ENCODE data around the gene KRTAP10-4.
A peak's percentile ranks its signal among the peaks of the same experiment; 100 is the strongest.

KRTAP10-4 gene

DNA sequence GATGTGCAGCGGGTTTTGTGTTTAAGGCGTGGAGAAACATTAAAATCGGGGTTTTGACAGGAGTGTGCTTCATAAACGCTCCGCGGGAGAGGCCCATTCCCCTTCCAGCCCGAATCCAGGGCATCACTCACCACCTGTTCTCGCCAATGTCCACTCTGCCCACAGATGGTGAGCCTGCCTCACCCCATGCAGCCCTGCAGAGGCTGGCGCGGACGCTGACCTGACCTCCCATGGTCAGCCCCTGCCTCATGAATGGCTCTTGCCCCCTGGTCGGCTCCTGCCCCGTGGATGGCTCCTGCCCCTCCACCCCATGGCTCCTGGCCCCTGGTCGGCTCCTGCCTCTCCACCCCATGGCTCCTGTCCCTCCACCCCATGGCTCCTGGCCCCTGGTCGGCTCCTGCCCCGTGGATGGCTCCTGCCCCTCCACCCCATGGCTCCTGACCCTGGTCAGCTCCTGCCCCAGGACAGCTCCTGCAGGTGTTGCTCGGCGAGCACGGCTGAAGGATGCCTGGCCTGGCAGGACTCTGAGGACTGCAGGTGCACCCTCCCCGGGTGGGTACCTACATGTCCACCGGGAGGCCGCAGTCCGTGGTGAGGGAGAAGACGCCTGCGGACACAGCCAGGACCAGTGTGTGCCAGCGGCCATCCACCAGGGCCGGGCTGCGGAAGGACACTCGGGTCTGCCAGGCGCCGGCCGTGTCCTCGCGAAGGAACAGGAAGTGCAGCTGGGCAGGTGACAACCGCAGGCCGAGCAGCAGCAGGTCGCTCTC, 40.2 kb upstream of the KRTAP10-4 start:
- no peak overlapping the region for H3K9ac ChIP-seq (ENCODE audit: low read depth, low read length, poor library complexity)
- no peaks in the 10 kb centered on the region for H3K36me3 ChIP-seq (replicated peaks in 1 of 2; ENCODE audit: control insufficient read depth in 2 of 2, insufficient read depth in 2 of 2, low read length in 2 of 2)
- no peak overlapping the region for H3K4ac ChIP-seq (ENCODE audit: low read length)
- peak overlapping the region; percentile 89 for H3K18ac ChIP-seq (ENCODE audit: low read length)
- no peak overlapping the region for H2BK5ac ChIP-seq (ENCODE audit: low read length)
- H2BK15ac ChIP-seq (ENCODE audit: low read length), result no peak overlapping the region
- peak overlapping the region; percentile 85 for H2AK5ac ChIP-seq (ENCODE audit: low read depth, low read length)
- peaks cover 0 to 1% of the 10 kb centered on the region in 2 donors for H3K9me3 ChIP-seq (replicated peaks in 1 of 2; ENCODE audit: control insufficient read depth in 2 of 2, insufficient read depth in 1 of 2, low read depth in 1 of 2, low read length in 2 of 2)
- no peak overlapping the region for H3K4me2 ChIP-seq (ENCODE audit: insufficient read depth, low read length, poor library complexity, severe bottlenecking)
- WGBS, 2 donors (ENCODE audit: extremely low coverage in 2 of 2, insufficient read length in 2 of 2, insufficient replicate concordance in 1 of 2), result no CpG with 5 or more reads among the region's 37 CpGs
- H3K4me3 ChIP-seq (ENCODE audit: low read length in 2 of 2), result no peak overlapping the region
- peaks cover 0 to 33% (median 0%) of the 10 kb centered on the region in 3 experiments for H3K27me3 ChIP-seq (ENCODE audit: control insufficient read depth in 3 of 3, insufficient read depth in 3 of 3, low read depth in 1 of 3, low read length in 3 of 3)
- H3K79me1 ChIP-seq (ENCODE audit: low read depth, low read length), result no peaks in the 10 kb centered on the region
- H2BK12ac ChIP-seq (ENCODE audit: low read length), result no peak overlapping the region
- no peak overlapping the region for H3K14ac ChIP-seq (ENCODE audit: low read length)
- no peaks in the 10 kb centered on the region for H3K4me1 ChIP-seq (ENCODE audit: control insufficient read depth in 2 of 2, insufficient read depth in 1 of 2, low read depth in 1 of 2, low read length in 2 of 2)
- H4K8ac ChIP-seq (ENCODE audit: low read depth, low read length), result no peak overlapping the region
- H2AFZ ChIP-seq (ENCODE audit: low read length), result no peak overlapping the region
- H2BK120ac ChIP-seq (ENCODE audit: low read depth, low read length), result no peak overlapping the region
- peak overlapping the region; percentile 45 for H3K23ac ChIP-seq (ENCODE audit: low read depth, low read length, poor library complexity)
- H3K27ac ChIP-seq (replicated peaks; ENCODE audit: low read length), result no peak overlapping the region
- no peak for DNase-seq (ENCODE audit: low spot score)
- no peak overlapping the region for H4K91ac ChIP-seq (ENCODE audit: low read depth, low read length, poor library complexity)

DNA sequence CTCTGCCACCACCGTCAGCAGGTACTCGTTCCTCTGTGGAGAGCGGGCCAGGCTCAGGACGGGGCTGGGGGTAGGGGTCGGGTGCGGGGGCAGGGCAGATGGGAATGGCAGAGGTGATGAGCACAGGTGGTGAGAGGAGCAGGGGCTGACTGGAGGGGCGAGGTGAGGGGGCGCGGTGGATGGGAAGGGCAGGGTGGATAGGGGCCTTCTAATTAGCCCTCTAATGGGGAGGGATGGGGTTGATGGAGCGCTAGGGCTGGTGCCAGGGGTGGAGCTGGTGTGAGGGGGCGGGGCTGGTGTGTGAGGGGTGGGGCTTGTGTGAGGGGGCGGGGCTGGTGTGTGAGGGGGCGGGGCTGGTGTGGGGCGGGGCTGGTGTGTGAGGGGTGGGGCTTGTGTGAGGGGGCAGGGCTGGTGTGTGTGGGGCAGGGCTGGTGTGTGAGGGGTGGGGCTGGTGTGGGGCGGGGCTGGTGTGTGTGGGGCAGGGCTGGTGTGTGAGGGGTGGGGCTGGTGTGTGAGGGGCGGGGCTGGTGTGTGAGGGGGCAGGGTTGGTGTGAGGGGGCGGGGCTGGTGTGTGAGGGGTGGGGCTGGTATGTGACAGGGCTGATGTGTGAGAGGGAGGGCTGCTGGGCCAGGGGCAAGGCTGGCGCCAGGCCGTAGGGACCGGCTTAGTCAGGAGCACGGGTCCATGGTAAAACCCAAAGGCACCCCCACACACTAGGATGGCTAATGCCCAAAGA, 39.5 kb upstream of the KRTAP10-4 start:
- no peak overlapping the region for H2BK5ac ChIP-seq (ENCODE audit: low read length)
- H3K9me3 ChIP-seq (replicated peaks in 1 of 2; ENCODE audit: control insufficient read depth in 2 of 2, insufficient read depth in 1 of 2, low read depth in 1 of 2, low read length in 2 of 2), result peaks cover 0 to 1% of the 10 kb centered on the region in 2 donors
- peak overlapping the region; percentile 88 for H3K18ac ChIP-seq (ENCODE audit: low read length)
- H2BK120ac ChIP-seq (ENCODE audit: low read depth, low read length), result no peak overlapping the region
- peak overlapping the region; percentile 85 for H2AK5ac ChIP-seq (ENCODE audit: low read depth, low read length)
- no peak overlapping the region for H3K4ac ChIP-seq (ENCODE audit: low read length)
- H2BK15ac ChIP-seq (ENCODE audit: low read length), result no peak overlapping the region
- no peaks in the 10 kb centered on the region for H3K36me3 ChIP-seq (replicated peaks in 1 of 2; ENCODE audit: control insufficient read depth in 2 of 2, insufficient read depth in 2 of 2, low read length in 2 of 2)
- H3K9ac ChIP-seq (ENCODE audit: low read depth, low read length, poor library complexity), result no peak overlapping the region
- no peak for DNase-seq (ENCODE audit: low spot score)
- no CpG with 5 or more reads among the region's 21 CpGs for WGBS, 2 donors (ENCODE audit: extremely low coverage in 2 of 2, insufficient read length in 2 of 2, insufficient replicate concordance in 1 of 2)
- H2BK12ac ChIP-seq (ENCODE audit: low read length), result no peak overlapping the region
- no peak overlapping the region for H3K27ac ChIP-seq (replicated peaks; ENCODE audit: low read length)
- H4K91ac ChIP-seq (ENCODE audit: low read depth, low read length, poor library complexity), result no peak overlapping the region
- H3K4me2 ChIP-seq (ENCODE audit: insufficient read depth, low read length, poor library complexity, severe bottlenecking), result no peak overlapping the region
- H3K4me1 ChIP-seq (ENCODE audit: control insufficient read depth in 2 of 2, insufficient read depth in 1 of 2, low read depth in 1 of 2, low read length in 2 of 2), result no peaks in the 10 kb centered on the region
- H3K4me3 ChIP-seq (ENCODE audit: low read length in 2 of 2), result no peak overlapping the region
- H3K23ac ChIP-seq (ENCODE audit: low read depth, low read length, poor library complexity), result peak overlapping the region; percentile 45
- no peak overlapping the region for H2AFZ ChIP-seq (ENCODE audit: low read length)
- H3K27me3 ChIP-seq (ENCODE audit: control insufficient read depth in 3 of 3, insufficient read depth in 3 of 3, low read depth in 1 of 3, low read length in 3 of 3), result peaks cover 0 to 33% (median 0%) of the 10 kb centered on the region in 3 experiments
- H3K14ac ChIP-seq (ENCODE audit: low read length), result no peak overlapping the region
- peak overlapping the region; percentile 68 for H4K8ac ChIP-seq (ENCODE audit: low read depth, low read length)
- no peaks in the 10 kb centered on the region for H3K79me1 ChIP-seq (ENCODE audit: low read depth, low read length)

- no peak overlapping the region for H3K14ac ChIP-seq (ENCODE audit: low read length)
- H3K27me3 ChIP-seq (ENCODE audit: control insufficient read depth in 3 of 3, insufficient read depth in 3 of 3, low read depth in 1 of 3, low read length in 3 of 3), result peaks cover 0 to 33% (median 0%) of the 10 kb centered on the region in 3 experiments
- no peak overlapping the region for H3K4me3 ChIP-seq (ENCODE audit: low read length in 2 of 2)
- H2AK5ac ChIP-seq (ENCODE audit: low read depth, low read length), result peak overlapping the region; percentile 33
- no peak overlapping the region for H2BK12ac ChIP-seq (ENCODE audit: low read length)
- no peaks in the 10 kb centered on the region for H3K4me1 ChIP-seq (ENCODE audit: control insufficient read depth in 2 of 2, insufficient read depth in 1 of 2, low read depth in 1 of 2, low read length in 2 of 2)
- H3K4ac ChIP-seq (ENCODE audit: low read length), result no peak overlapping the region
- H3K27ac ChIP-seq (replicated peaks; ENCODE audit: low read length), result no peak overlapping the region
- H2AFZ ChIP-seq (ENCODE audit: low read length), result no peak overlapping the region
- H3K9ac ChIP-seq (ENCODE audit: low read depth, low read length, poor library complexity), result no peak overlapping the region
- no CpG with 5 or more reads among the region's 6 CpGs for WGBS, 2 donors (ENCODE audit: extremely low coverage in 2 of 2, insufficient read length in 2 of 2, insufficient replicate concordance in 1 of 2)
- no peaks in the 10 kb centered on the region for H3K79me1 ChIP-seq (ENCODE audit: low read depth, low read length)
- H3K18ac ChIP-seq (ENCODE audit: low read length), result no peak overlapping the region
- DNase-seq (ENCODE audit: low spot score), result no peak
- H4K91ac ChIP-seq (ENCODE audit: low read depth, low read length, poor library complexity), result no peak overlapping the region
- H3K4me2 ChIP-seq (ENCODE audit: insufficient read depth, low read length, poor library complexity, severe bottlenecking), result no peak overlapping the region
- H3K23ac ChIP-seq (ENCODE audit: low read depth, low read length, poor library complexity), result no peak overlapping the region
- H2BK15ac ChIP-seq (ENCODE audit: low read length), result no peak overlapping the region
- peak overlapping the region; percentile 68 for H4K8ac ChIP-seq (ENCODE audit: low read depth, low read length)
- no peak overlapping the region for H2BK5ac ChIP-seq (ENCODE audit: low read length)
- no peak overlapping the region for H2BK120ac ChIP-seq (ENCODE audit: low read depth, low read length)
- H3K9me3 ChIP-seq (replicated peaks in 1 of 2; ENCODE audit: control insufficient read depth in 2 of 2, insufficient read depth in 1 of 2, low read depth in 1 of 2, low read length in 2 of 2), result peaks cover 0 to 1% of the 10 kb centered on the region in 2 donors
- H3K36me3 ChIP-seq (replicated peaks in 1 of 2; ENCODE audit: control insufficient read depth in 2 of 2, insufficient read depth in 2 of 2, low read length in 2 of 2), result no peaks in the 10 kb centered on the region
Observed at GRCh38 chr21:44534688-44535087, 38.8 kb upstream of the KRTAP10-4 start.

- H3K27ac ChIP-seq (replicated peaks; ENCODE audit: low read length), result no peak overlapping the region
- peak overlapping the region; percentile 17 for H2AFZ ChIP-seq (ENCODE audit: low read length)
- no peak overlapping the region for H2AK5ac ChIP-seq (ENCODE audit: low read depth, low read length)
- peaks cover 0 to 31% (median 0%) of the 10 kb centered on the region in 3 experiments for H3K27me3 ChIP-seq (ENCODE audit: control insufficient read depth in 3 of 3, insufficient read depth in 3 of 3, low read depth in 1 of 3, low read length in 3 of 3)
- no peak overlapping the region for H2BK120ac ChIP-seq (ENCODE audit: low read depth, low read length)
- no CpG with 5 or more reads among the region's 7 CpGs for WGBS, 2 donors (ENCODE audit: extremely low coverage in 2 of 2, insufficient read length in 2 of 2, insufficient replicate concordance in 1 of 2)
- no peak overlapping the region for H4K8ac ChIP-seq (ENCODE audit: low read depth, low read length)
- peak overlapping the region; percentile 46 for H2BK15ac ChIP-seq (ENCODE audit: low read length)
- H3K4me1 ChIP-seq (ENCODE audit: control insufficient read depth in 2 of 2, insufficient read depth in 1 of 2, low read depth in 1 of 2, low read length in 2 of 2), result no peaks in the 10 kb centered on the region
- H3K79me1 ChIP-seq (ENCODE audit: low read depth, low read length), result no peaks in the 10 kb centered on the region
- no peak overlapping the region for H3K4ac ChIP-seq (ENCODE audit: low read length)
- no peak overlapping the region for H4K91ac ChIP-seq (ENCODE audit: low read depth, low read length, poor library complexity)
- H3K9ac ChIP-seq (ENCODE audit: low read depth, low read length, poor library complexity), result no peak overlapping the region
- no peak for DNase-seq (ENCODE audit: low spot score)
- no peak overlapping the region for H3K23ac ChIP-seq (ENCODE audit: low read depth, low read length, poor library complexity)
- no peak overlapping the region for H2BK12ac ChIP-seq (ENCODE audit: low read length)
- no peak overlapping the region for H3K18ac ChIP-seq (ENCODE audit: low read length)
- no peak overlapping the region for H3K4me2 ChIP-seq (ENCODE audit: insufficient read depth, low read length, poor library complexity, severe bottlenecking)
- no peak overlapping the region for H3K14ac ChIP-seq (ENCODE audit: low read length)
- peaks cover 0 to 1% of the 10 kb centered on the region in 2 donors for H3K9me3 ChIP-seq (replicated peaks in 1 of 2; ENCODE audit: control insufficient read depth in 2 of 2, insufficient read depth in 1 of 2, low read depth in 1 of 2, low read length in 2 of 2)
- H3K36me3 ChIP-seq (replicated peaks in 1 of 2; ENCODE audit: control insufficient read depth in 2 of 2, insufficient read depth in 2 of 2, low read length in 2 of 2), result no peaks in the 10 kb centered on the region
- no peak overlapping the region for H3K4me3 ChIP-seq (ENCODE audit: low read length in 2 of 2)
- H2BK5ac ChIP-seq (ENCODE audit: low read length), result no peak overlapping the region
Observed at GRCh38 chr21:44535963-44536362, 37.6 kb upstream of the KRTAP10-4 start.

All from neuronal stem cell (in vitro differentiated cells).